Hepatocyte (in vitro differentiated cells): ENCODE data around the gene LDLRAD3. TPM values are rescaled to one million over a fixed set of nuclear protein-coding genes. Genes with fewer than 3 reads are reported as not detected.

ENCODE experiments used
- DNase-seq: peaks from one replicate; pipeline ENCODE4 v3.0.0-alpha.2; 2016; ENCODE audit warnings: low spot score
- H2AFZ ChIP-seq: fragments of 200-600 bp; sonication (generic); 2 replicates; pipeline ENCODE4 v1.6.0; 2016; ENCODE audit warnings: antibody characterized with exemption, mild to moderate bottlenecking
- H3K27ac ChIP-seq: fragments of 200-600 bp; sonication (generic); 2 replicates; pipeline ENCODE4 v1.5.1; 2016; ENCODE audit warnings: mild to moderate bottlenecking
- H3K27me3 ChIP-seq: fragments of 200-600 bp; sonication (generic); 2 replicates; pipeline ENCODE4 v1.6.1; 2016
- H3K36me3 ChIP-seq: fragments of 200-600 bp; sonication (generic); replicated peaks from 2 replicates; pipeline ENCODE4 v1.5.1; 2016; ENCODE audit warnings: low read depth; ENCODE audit not compliant: insufficient read depth
- H3K4me1 ChIP-seq: fragments of 200-600 bp; sonication (generic); 2 replicates; pipeline ENCODE4 v1.5.1; 2016; ENCODE audit warnings: mild to moderate bottlenecking, moderate library complexity; ENCODE audit not compliant: insufficient read depth
- H3K4me2 ChIP-seq: fragments of 200-600 bp; sonication (generic); 2 replicates; pipeline ENCODE4 v1.6.0; 2016
- H3K4me3 ChIP-seq: fragments of 200-600 bp; sonication (generic); 2 replicates; pipeline ENCODE4 v1.5.1; 2016; ENCODE audit warnings: mild to moderate bottlenecking
- H3K79me2 ChIP-seq: fragments of 200-600 bp; sonication (generic); 2 replicates; pipeline ENCODE4 v1.6.0; 2017; ENCODE audit warnings: mild to moderate bottlenecking
- H3K9me2 ChIP-seq: fragments of 200-600 bp; sonication (generic); replicated peaks from 2 replicates; pipeline ENCODE4 v1.6.0; 2017; ENCODE audit warnings: mild to moderate bottlenecking; ENCODE audit not compliant: insufficient read depth
- H3K9me3 ChIP-seq: fragments of 200-600 bp; sonication (generic); 2 replicates; pipeline ENCODE4 v1.5.1; 2016; ENCODE audit warnings: low read depth, mild to moderate bottlenecking
- H4K20me1 ChIP-seq: fragments of 200-600 bp; sonication (generic); 2 replicates; pipeline ENCODE4 v1.6.0; 2016; ENCODE audit warnings: mild to moderate bottlenecking; ENCODE audit not compliant: insufficient read depth, poor library complexity, severe bottlenecking
- CTCF ChIP-seq: fragments of 200-600 bp; sonication (generic); IDR thresholded peaks from 2 replicates; pipeline ENCODE4 v1.5.1; 2016; ENCODE audit warnings: antibody characterized with exemption, mild to moderate bottlenecking; ENCODE audit not compliant: poor library complexity
- EZH2 ChIP-seq: fragments of 200-600 bp; sonication (generic); IDR thresholded peaks from 2 replicates; pipeline ENCODE4 v1.6.1; 2016; ENCODE audit warnings: antibody characterized with exemption, mild to moderate bottlenecking, borderline replicate concordance
- EZH2phosphoT487 ChIP-seq: fragments of 200-600 bp; sonication (generic); IDR thresholded peaks from one replicate; pipeline ENCODE4 v1.6.1; 2018; ENCODE audit warnings: antibody characterized with exemption, mild to moderate bottlenecking, low read depth, moderate library complexity; ENCODE audit not compliant: unreplicated experiment, severe bottlenecking
- WGBS: methylation state at CpG from one replicate; pipeline ENCODE4 v1.1.6; 2016; ENCODE audit warnings: low lambda C conversion rate; ENCODE audit errors: missing lambda C conversion rate; 5-methylcytosine and 5-hydroxymethylcytosine counted together
- polyA plus RNA-seq: library from polyadenylated mRNA; unstranded; fragments of >200 nt; fragmentation: Nextera tagmentation; extraction: Ambion mirVana; gene quantifications from 2 replicates; pipeline ENCODE4 v1.2.1, GENCODE V29; 2016
- total RNA-seq: library from RNA; depleted of rRNA; stranded (reverse); fragments of >200 nt; gene quantifications from 2 replicates; pipeline ENCODE4 v1.2.3, GENCODE V29; 2014

The LDLRAD3 gene
- total and polyA plus RNA-seq, 2 experiments from 2014 or later = 12.2 TPM

- Histone ChIP-seq H4K20me1 (no peaks in the 10 kb centered on the region), H3K27ac (no peak overlapping the region), H3K9me2 (no peaks in the 10 kb centered on the region), H2AFZ (no peak overlapping the region), H3K36me3 (no peaks in the 10 kb centered on the region), H3K4me3 (no peak overlapping the region), H3K4me1 (no peaks in the 10 kb centered on the region), H3K9me3 (no peaks in the 10 kb centered on the region), H3K4me2 (no peak overlapping the region), H3K27me3 (no peaks in the 10 kb centered on the region), H3K79me2 (no peaks in the 10 kb centered on the region)
- WGBS = 92% methylated on average over 8 of the region's 8 CpGs
- no peak for DNase-seq
- no peak for TF ChIP-seq EZH2
- no peak for TF ChIP-seq EZH2phosphoT487
- TF ChIP-seq CTCF = no peak
These were observed 15.0 kb upstream of the LDLRAD3 start for GRCh38 chr11:35928688-35929395.

- Histone ChIP-seq H3K79me2 (no peaks in the 10 kb centered on the region), H3K4me2 (no peak overlapping the region), H3K9me3 (no peaks in the 10 kb centered on the region), H4K20me1 (no peaks in the 10 kb centered on the region), H2AFZ (no peak overlapping the region), H3K4me1 (no peaks in the 10 kb centered on the region), H3K27ac (no peak overlapping the region), H3K27me3 (no peaks in the 10 kb centered on the region), H3K4me3 (no peak overlapping the region), H3K9me2 (no peaks in the 10 kb centered on the region), H3K36me3 (no peaks in the 10 kb centered on the region)
- TF ChIP-seq EZH2 (no peak), EZH2phosphoT487 (no peak), CTCF (no peak)
- DNase-seq = no peak
These were observed 13.4 kb upstream of the LDLRAD3 start for GRCh38 chr11:35930466-35930865.

GRCh38 chr11:35932121-35932520 lies 11.7 kb upstream of the LDLRAD3 start:
- Histone ChIP-seq H4K20me1 (no peaks in the 10 kb centered on the region), H3K9me2 (no peaks in the 10 kb centered on the region), H3K4me2 (no peak overlapping the region), H2AFZ (no peak overlapping the region), H3K4me3 (no peak overlapping the region), H3K9me3 (no peaks in the 10 kb centered on the region), H3K27me3 (no peaks in the 10 kb centered on the region), H3K79me2 (no peaks in the 10 kb centered on the region), H3K27ac (no peak overlapping the region), H3K36me3 (no peaks in the 10 kb centered on the region), H3K4me1 (no peaks in the 10 kb centered on the region)
- DNase-seq = no peak
- WGBS = 82% methylated on average over 2 of the region's 2 CpGs
- no peak for TF ChIP-seq EZH2phosphoT487
- no peak for TF ChIP-seq EZH2
- TF ChIP-seq CTCF = no peak
